Stomach (tissue), 4 donors: ENCODE data around the gene CSNK2A3.

Experiments
- POLR2A ChIP-seq, 4 donors: fragments of 450-650 bp; IDR thresholded peaks; one replicate each; pipeline ENCODE4 v1.6.1; 2016; ENCODE audit warnings: antibody characterized with exemption in 4 of 4, control low read depth in 2 of 4, mild to moderate bottlenecking in 1 of 4, moderate library complexity in 1 of 4
- POLR2AphosphoS5 ChIP-seq, 3 donors: sonication (generic); formaldehyde crosslinking; IDR thresholded peaks; one replicate each; pipeline ENCODE4 v1.6.1; 2016; ENCODE audit warnings: antibody characterized with exemption in 3 of 3
- TF ChIP-seq, protein P1 (sequence below), 7 experiments: fragments of 450-650 bp in 4 of 7; fragments of 200-600 bp in 3 of 7; sonication (generic) in 3 of 7; IDR thresholded peaks; one replicate each; pipeline ENCODE4 v1.5.1; 2016 to 2019; ENCODE audit warnings: antibody characterized with exemption in 7 of 7, control low read depth in 2 of 7, mild to moderate bottlenecking in 1 of 7

DNA sequence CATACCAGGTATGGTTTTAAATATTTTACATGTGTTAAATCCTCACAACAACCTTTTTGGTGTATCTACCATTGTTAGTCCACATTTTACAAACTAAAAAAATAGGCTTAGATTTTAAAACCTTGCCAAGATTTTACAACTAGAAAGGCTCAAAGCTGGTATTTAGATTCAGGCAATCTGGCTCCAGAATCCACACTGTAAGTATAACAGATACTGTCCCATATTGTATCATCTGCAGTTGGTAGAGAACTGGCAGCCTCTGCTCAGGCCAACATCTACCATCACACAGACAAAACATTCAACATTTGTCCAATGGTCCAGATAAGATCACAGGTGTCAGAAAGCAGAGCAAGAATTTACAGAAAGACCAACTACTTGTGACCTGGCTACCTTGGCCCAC, 30.9 kb downstream of the CSNK2A3 start:
- TF ChIP-seq, protein P1, sequence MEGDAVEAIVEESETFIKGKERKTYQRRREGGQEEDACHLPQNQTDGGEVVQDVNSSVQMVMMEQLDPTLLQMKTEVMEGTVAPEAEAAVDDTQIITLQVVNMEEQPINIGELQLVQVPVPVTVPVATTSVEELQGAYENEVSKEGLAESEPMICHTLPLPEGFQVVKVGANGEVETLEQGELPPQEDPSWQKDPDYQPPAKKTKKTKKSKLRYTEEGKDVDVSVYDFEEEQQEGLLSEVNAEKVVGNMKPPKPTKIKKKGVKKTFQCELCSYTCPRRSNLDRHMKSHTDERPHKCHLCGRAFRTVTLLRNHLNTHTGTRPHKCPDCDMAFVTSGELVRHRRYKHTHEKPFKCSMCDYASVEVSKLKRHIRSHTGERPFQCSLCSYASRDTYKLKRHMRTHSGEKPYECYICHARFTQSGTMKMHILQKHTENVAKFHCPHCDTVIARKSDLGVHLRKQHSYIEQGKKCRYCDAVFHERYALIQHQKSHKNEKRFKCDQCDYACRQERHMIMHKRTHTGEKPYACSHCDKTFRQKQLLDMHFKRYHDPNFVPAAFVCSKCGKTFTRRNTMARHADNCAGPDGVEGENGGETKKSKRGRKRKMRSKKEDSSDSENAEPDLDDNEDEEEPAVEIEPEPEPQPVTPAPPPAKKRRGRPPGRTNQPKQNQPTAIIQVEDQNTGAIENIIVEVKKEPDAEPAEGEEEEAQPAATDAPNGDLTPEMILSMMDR (IDR thresholded peaks at IDR 0.05), result no peak
- TF ChIP-seq POLR2A (IDR thresholded peaks at IDR 0.05) (no peak), POLR2AphosphoS5 (IDR thresholded peaks at IDR 0.05) (no peak)
